Activated T-cell treated with anti-CD3 and anti-CD28 coated beads for 48 hours (primary cell): ENCODE results near the gene NNAT.
"Not testable (repeated sequence)": the region's sequence is repeated elsewhere in the genome, so short reads cannot be mapped to it uniquely, and the experiment has no call there.

ENCODE experiments used
- DNase-seq: peaks from one replicate; pipeline ENCODE4 v3.0.0-alpha.2; 2020; ENCODE audit warnings: low read depth

The NNAT gene

GRCh38 chr20:37521061-37521771 is at the start of gene NNAT:
NNAT (plus strand) TSS chr20:37521250; CDS start chr20:37521332, 82 bp downstream.
- no peak for DNase-seq

DNA sequence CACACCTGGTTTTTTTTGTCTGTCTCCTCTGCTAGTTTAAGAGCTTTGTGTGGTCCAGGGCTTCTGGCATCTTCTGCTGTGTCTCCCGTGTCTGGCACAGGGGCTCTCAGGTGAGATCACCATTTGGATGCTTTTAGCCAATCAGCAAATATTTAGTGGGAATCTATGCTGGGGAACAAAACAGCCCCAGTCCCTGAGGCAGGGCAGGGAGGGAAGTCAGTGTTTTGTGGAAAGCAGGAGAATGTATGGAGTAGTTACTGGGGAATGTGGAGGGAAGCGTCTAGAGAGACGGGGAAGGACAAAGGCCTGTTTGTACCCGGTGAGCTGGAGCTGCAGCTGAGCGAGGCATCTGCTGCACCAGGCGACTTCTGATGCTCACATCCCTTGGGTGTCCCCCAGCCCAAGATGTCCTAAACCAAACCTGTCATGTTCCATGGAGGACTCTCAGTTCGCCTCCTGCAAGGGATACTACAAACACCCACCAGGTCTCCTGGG is 49.3 kb upstream of the NNAT start:
- no peak for DNase-seq

DNA sequence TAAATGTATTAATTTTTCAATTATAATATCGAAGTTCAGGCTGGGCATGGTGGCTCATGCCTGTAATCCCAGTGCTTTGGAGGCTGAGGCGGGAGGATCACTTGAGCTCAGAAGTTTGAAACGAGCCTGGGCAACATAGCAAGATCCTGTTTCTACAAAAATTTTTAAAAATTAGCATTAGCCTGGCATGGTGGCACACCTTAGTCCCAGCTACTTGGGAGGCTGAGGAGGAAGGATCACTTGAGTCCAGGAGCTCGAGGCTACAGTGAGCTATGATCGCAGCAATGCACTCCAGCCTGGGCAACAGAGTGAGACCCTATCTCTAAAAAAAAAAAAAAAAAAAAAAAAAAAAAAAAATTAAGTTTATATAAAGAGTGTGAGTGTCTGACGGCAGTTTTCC is 48.6 kb upstream of the NNAT start:
- DNase-seq = not testable (repeated sequence)

GRCh38 chr20:37473249-37474000 is 47.6 kb upstream of the NNAT start:
- no peak for DNase-seq

GRCh38 chr20:37474386-37474785 is 46.7 kb upstream of the NNAT start:
- no peak for DNase-seq

- no peak for DNase-seq
These were observed 45.8 kb upstream of the NNAT start for GRCh38 chr20:37475252-37475651.

DNA sequence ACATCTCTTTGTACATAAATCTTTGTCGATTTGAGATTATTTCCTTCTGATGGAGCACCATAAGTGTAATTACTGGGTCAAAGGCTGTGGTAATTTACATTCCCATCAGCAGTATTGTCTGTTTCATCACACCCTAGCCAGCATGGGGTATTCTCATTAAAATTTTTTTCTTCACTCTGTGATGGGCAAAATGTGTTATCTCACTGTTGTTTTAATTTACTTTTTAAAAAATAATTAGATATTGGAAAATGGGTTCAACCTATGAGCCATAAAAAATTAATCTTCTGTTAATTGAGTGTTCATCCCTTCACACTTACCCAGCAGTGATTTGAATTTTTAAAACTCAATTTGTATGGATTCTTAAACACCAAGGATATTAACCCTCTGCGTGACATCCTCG is 44.0 kb upstream of the NNAT start:
- no peak for DNase-seq

DNA sequence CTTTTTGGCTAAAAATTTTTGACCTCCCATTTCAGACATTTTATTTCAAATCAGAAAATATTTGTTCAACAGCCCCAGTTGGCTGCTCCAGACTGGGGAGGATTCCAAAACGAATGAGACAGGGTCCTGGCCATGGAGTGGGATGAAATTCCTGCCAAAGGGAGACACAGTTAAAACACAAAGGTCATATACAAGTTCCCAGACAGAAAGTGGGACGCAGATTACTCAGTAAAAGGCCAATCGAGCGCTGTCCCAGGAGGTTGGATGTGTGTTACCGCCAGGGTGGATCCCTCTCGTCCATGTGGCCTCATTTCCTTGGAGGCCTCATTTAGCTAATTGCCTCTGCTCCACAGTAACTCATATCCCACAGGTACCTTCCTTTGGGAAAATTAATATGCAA is 41.8 kb upstream of the NNAT start:
- no peak for DNase-seq

- no peak for DNase-seq
These were observed 40.9 kb upstream of the NNAT start for GRCh38 chr20:37479925-37480691.

- DNase-seq = no peak
These were observed 40.1 kb upstream of the NNAT start for GRCh38 chr20:37480919-37481318.

- no peak for DNase-seq
These were observed 39.4 kb upstream of the NNAT start for GRCh38 chr20:37481610-37482009.

- DNase-seq = no peak
These were observed 36.7 kb upstream of the NNAT start for GRCh38 chr20:37484331-37484730.

DNA sequence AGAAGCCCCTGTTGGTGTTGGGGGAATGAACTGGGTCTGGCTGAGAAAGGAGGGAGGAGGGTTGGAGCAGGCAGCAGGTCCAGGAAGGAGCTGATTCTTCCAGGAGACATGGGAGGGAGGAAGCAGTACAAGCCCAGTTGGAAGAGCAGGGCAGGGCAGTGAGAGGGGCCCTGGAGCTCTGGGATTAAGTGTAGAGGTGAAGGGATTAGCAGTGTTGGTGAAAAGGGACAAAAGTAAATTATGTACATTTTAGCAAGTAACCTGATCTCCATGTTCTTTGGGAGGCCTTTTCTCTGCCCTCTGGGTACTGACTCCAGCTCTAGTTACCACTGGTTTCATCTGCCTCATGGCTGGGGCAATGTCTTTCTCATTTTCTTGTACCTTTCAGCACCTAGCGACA is 34.8 kb upstream of the NNAT start:
- not testable (repeated sequence) for DNase-seq

- no peak for DNase-seq
These were observed 30.2 kb upstream of the NNAT start for GRCh38 chr20:37490663-37491350.

DNA sequence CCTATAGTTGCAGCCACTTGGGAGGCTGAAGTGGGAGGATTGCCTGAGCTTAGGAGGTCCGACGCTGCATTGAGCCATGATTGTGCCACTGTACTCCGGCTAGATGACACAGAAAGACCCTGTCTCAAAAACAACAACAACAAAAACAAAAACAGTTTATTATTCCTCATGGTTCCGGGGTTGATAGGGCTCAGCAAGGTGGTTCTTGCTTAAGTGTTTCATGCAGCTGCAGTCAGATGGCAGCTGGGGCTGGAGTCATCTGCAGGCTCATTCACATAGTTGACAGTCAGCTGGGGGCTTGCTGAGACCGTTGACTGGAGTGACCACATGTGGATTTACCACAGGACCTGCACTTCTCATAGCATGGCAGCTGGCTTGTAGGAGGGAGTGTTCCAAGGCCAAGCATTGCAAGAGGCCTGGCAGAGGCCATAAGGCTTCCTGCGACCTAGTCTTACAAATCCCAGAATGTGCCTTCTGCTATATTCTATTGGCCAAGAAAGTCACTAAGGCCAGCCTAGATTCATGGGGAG is 28.9 kb upstream of the NNAT start:
- no peak for DNase-seq

DNA sequence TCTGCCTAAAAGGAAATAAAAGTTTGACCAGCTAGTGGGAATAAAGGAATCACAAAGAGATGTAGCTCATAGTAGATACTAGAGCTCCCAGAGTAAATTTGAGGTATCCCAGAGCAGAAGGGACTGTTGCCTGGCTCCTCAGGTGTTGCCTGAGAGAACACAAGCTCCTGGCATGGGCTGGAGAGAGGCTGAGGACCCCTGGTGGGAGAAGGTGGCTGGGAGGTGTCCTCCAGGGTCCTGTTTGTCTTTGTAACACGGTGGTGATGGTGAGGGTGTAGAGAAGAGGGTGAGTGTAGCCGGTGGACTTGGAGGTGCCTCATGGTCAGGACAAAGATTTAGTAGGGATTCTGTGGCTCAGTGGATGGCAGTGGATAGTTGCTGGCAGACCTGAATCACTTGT is 28.1 kb upstream of the NNAT start:
- no peak for DNase-seq

DNA sequence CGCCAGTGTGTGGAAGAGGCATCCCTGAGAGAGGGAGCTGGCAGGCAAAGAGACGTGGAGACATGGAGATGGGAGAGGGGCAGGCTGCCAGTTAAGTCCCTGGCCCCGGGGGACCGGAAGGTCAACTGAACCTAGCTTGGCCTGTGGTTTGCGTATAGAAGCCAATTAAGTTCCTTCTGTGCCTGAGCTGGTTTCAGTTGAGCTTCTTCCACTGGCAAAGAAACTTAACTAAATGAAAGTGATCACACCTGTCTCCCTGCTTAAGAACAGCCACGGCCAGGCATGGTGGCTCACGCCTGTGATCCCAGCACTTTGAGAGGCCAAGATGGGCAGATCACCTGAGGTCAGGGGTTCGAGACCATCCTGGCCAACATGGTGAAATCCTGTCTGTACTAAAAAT is 26.7 kb upstream of the NNAT start:
- no peak for DNase-seq

GRCh38 chr20:37494796-37495195 is 26.3 kb upstream of the NNAT start:
- no peak for DNase-seq

- no peak for DNase-seq
These were observed 22.9 kb upstream of the NNAT start for GRCh38 chr20:37498066-37498665.

DNA sequence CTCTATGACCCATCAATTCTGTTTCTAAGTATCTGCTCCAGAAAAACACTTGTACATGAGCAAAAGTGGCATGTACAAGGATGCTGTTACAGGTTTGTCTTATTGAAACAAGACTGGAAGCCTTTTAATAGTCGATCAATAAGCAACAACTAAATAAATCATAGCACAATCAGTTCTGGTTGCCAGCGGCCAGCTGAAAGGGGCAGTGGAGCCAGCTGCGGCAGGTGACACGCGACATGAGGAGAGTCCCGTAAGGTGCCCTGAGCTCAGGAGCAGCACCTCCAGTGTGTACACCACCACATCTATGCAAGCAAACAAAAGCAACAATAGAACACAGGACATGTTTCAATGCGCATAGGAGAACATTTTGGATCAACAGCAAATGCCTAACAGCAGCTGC is 20.7 kb upstream of the NNAT start:
- DNase-seq = no peak

DNA sequence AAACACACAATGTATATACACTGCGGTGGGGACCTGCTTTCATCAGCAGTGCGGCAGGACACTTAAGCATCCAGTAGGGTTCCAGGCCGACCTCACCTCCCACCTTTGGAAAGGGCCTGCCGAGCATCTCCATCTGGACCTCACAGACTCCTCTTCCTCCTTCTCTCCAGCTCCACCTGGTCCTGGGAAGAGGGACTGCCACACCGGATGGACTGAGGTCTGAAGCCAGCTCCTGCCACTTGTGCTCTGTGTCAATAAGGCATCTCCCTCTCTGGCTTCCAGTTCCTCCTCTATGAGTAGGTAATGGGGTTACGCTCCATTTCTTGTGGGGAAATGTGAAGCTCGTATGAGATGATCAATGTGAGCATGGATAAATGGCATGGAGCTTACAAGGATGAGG is 19.1 kb upstream of the NNAT start:
- DNase-seq = no peak

- DNase-seq = no peak
These were observed 18.4 kb upstream of the NNAT start for GRCh38 chr20:37502654-37503053.
